GM21737 (cell line): ENCODE data around the gene KDELR3.
"Not testable (repeated sequence)": the region's sequence is repeated elsewhere in the genome, so short reads cannot be mapped to it uniquely, and the experiment has no call there.

Experiments used
- ATAC-seq: cut with Tn5 transposase; IDR thresholded peaks from one replicate; pipeline ENCODE4 v1.9.1; 2021; ENCODE audit warnings: mild to moderate bottlenecking, moderate library complexity; ENCODE audit not compliant: unreplicated experiment

KDELR3 gene

DNA sequence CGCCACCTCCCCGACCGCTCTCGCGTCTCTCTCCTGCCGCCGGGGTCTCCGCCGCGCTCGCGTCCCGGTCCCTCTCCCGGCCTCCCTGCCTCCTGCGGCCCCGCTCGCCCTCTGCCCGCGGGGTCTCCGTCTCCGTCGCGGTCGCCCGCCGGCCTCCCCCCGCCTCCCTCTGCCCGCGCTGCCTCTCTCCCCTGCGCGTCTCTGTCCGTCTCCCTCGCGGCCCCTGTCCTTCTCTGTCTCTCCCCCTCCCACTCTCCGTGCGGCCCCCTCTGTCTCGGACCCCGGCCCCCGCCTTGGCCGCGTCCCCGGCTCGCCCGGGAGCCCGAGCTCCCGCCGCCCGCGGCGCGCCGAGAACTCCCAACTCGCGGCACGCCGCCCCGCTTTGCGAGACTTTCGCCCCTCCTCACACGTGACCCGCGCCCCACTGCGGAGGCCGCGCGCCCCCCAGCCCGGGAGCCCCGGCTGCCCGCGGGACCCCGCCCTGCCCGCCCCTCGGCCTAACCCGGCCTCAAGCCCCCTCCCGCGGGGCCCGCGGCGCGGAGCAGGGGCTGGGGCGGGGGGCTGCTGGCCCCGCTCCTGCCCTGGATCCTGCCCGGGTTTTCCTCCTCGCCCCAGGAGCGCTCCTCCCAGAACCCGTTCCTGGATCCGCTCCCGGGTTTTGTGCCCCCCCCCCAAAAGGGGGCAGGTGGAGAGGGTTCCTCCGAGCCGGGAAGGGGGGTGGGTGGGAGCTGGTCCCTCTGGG is 12.2 kb upstream of the KDELR3 start:
- no peak for ATAC-seq

- no peak for ATAC-seq
Observed at GRCh38 chr22:38456272-38456835, 11.5 kb upstream of the KDELR3 start.

GRCh38 chr22:38456841-38457699 is 10.8 kb upstream of the KDELR3 start:
- no peak for ATAC-seq

GRCh38 chr22:38460426-38460840 is 7.5 kb upstream of the KDELR3 start:
- no peak for ATAC-seq

DNA sequence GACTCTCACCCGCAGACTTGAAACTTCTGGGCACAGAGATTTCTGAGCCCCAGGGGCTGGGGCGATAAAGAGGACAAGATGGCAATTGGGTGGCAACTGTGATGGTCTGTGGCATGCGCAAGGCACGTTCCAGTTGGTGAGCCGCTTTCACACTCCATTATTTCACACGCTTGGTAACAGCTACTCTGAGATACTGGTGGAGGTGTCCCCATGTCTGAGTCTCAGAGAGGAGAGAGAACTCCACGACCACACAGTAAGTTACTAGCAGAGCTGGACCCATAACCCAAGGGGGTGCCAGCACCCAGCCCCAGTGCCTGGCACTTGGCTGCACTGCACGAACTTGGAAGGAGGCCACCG is 6.9 kb upstream of the KDELR3 start:
- ATAC-seq, result no peak

DNA sequence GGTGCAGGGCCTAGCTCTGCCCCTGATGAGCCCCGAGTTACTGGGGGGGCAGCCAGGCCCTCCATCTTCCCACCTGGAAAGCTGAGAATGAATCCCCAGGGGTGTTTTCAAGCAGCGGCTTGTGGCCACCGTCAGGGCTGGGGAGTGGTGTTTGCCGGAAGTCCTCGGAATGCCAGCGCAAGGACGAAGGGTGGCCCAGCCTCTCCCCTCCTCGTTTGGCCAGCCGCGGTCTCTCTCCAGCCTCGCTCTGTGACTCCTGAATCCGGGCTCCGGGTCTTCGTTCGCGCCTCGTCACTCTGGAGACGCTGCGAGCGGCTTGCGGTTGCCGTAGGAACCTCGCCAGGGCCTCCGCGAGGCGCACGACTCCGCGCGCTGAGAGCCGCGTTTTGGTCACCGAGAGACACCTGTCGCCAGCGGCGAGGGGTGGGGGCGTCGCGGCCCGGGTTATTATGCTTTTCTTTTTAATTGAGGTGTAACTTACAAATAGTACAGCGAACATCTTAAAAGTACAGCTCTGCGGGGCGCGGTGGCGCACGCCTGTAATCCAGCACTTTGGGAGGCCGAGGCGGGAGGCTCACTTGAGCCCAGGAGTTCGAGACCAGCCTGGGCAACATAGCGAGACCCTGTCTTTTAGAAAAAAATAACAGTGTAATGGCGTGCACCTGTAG is 6.3 kb upstream of the KDELR3 start:
- no peak for ATAC-seq

DNA sequence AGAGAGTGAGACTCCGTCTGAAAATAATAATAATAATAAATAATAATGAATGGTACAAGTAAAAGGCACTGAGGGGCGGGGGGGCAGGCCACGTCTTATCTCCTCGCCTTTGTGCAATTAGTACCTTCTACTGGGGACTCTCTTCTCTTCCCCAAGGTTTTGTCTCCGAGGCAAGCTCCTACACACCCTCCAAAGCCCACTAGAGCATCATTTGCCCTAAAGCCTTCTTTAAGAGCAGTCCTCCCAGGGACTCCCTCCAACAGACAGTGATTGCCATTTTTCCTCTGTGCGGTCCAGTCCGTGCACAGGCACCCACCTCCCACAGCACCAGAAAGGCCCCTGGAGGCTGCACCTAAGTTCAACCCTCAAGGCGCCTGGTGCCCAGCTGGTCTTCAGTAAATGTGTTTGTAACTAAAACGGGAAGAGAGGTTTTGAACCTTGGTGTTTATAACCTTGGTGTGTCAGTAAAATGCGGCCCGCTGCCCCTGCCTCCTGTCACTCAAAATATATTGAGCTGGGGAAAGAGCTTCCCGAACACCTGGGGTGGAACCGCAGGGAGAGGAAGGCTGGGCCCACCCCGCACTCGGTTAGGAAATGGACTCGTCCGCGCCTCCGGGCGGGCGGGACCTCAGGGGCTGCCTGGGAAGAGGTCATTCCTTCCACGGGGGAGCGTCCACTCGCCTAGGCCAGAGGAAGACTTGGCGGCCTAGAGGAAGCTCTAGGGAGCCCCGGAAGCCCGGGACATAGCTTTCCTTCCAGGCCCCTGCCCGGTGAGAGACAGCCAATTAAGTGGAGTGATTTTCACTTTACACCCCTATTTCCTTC is 4.7 kb upstream of the KDELR3 start:
- ATAC-seq, result no peak

DNA sequence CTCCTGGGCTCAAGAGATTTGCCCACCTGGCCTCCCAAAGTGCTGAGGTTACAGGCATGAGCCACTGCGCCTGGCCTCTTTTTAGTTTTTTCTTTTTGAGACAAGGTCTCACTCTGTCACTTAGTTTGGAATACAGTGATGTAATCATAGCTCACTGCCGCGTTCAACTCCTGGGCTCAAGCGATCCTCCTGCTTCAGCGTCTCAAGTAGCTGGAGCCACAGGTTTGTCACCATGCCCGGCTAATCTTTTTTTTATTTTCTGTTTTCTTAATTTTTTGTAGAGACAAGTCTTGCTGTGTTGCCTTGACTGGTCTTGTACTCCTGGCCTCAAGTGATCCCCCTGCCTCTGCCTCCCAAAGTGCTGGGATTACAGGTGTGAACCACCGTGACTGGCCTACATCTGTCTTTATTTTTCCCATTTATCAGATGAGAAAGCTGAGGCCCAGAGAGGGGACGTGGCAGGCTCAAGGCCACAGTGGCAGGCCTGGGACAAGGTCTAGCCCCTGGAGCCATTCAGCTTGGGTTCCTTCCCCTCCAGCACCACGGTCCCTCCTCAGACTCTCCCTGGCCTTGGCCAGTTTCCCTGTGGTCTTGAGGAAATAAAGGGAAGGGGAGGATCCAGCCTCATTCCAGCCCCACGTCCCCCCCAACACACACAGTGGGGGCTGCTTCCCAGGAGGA is 2.8 kb upstream of the KDELR3 start:
- ATAC-seq, result no peak

DNA sequence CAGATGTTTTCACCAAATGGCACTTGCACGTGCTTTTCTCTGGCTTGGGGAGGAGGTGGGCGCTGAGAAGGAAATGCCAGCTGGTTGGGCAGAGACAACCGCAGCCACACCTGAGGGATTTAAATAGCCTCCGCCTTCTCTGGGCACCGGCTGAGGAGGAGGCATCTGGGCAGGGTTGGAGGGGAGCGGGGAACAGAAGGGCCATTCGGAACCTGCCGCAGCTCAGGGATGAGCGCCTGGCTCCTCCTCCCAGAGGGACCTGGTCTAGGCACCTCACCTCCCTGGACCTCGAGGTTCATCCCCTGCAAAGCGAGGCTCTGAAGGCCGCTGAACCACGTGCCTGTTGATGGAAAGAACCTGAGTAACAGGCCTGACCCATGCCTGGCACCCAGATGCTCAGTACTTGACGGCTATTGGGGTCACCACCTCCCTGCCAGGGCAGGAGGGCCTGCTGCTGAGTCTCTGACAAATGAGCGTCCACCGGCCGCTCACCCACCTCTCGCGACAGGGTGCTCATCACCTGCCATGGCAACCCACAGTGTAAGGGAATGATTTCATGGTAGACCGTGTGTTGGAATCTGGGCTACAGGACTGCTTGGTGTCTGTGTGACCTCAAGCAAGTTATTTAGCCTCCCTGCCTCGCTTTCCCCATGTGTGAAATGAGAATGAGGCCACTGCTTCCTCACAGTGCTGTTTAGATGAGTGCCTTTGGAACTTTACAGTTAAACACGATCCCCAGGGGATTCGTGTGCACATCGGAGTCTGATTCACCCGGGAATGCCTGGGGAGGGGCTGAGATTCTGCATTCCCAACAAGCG is 2.0 kb upstream of the KDELR3 start:
- ATAC-seq, result no peak

- ATAC-seq, result no peak
Observed at GRCh38 chr22:38467438-38467903, 425 bp upstream of the KDELR3 start.

DNA sequence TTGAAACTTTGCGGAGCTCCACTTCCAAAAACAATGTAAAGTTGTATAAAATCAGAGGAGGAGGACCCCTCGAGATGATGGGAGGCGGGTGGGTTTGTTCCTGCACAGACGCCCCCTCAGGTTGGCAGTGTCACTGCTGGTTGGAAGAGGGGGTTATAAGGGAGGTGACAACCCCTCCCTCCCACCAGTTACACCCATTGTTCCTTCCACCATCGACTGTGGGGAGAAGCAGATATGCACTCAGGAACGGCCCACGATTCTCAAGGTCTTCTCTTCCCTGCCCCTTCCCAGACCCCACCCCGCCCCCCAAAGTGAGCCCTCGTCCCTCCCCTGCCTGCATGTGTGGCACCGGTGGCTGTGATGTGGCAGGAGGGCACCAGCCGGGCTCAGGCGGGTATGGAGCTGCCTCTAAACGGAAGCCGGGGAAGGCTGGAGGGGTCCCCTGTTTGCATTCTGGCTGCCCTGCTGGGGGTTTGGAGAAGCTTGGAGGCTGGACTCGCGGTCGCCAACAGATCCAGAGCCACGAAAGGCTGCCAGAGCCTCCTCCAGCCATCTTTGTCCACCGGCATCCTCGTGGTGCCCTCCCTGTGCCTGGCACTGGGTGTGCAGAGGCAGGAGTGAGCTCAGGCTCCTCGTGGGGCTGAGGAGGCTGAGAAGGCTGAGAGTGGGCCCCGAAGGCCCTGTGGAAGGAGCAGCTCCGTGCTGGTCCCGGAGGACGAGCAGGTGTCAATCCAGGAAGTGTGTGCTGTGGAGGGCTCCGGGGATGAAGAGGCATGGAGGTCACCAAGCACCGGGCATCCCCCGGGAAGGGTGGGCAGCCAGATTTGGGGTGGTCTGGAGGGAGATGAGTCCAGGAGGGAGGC is 778 bp downstream of the KDELR3 start:
- no peak for ATAC-seq

- ATAC-seq, result no peak
Observed at GRCh38 chr22:38469306-38469781, 1.4 kb downstream of the KDELR3 start.

GRCh38 chr22:38470179-38470578 is 2.3 kb downstream of the KDELR3 start:
- not testable (repeated sequence) for ATAC-seq

DNA sequence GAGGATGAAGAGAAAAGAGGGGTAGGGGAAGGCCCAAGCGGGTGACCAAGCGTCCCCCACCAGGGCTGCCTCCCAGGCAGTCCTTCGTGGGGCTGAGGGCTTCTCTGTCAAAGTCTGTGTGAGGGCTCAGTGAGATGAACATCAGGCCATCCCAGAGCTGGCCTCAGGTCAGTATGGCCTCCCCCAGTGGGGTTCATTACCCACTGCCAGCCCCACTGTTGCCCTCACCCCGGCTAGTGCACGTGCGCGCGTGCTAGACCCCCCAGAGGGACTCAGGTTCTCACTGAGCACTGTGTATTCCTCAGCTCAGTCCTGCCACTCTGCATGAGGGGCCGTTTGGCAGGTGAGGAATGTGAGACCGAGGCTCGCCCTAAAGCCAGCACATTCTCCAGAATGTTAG is 3.3 kb downstream of the KDELR3 start:
- no peak for ATAC-seq

DNA sequence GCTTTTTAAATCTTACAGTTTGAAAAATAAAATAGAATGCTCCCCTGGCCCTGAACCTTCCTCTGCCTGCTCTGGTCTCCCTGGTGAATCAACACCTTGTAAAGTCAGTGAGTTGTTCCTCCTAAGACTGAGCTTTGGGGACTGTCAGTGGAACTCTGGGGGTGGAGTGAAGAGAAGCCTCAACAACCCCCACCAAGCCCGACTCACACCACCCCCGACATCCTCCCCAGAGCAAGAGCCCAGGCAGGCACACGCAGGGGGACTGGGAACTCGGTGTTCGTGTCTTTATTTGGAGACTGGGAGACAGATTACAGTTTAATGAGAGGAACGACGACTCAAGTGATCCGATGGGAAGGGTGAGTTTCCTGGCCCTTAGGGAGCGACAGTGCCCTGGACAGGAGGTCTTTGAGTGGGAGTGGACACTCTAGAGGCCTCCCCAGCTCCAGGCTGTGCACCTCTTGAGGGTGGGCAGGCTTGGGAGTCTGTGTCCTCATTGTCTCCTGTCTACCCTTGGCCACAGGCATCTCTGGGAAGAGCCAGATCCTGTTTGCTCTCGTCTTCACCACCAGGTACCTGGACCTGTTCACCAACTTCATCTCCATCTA is 6.2 kb downstream of the KDELR3 start:
- no peak for ATAC-seq

- no peak for ATAC-seq
Observed at GRCh38 chr22:38477585-38477984, 9.7 kb downstream of the KDELR3 start.

- ATAC-seq, result no peak
Observed at GRCh38 chr22:38479096-38479837, 11.4 kb downstream of the KDELR3 start.
